Lower leg skin (tissue), 4 donors: Measurements from ENCODE around the gene AP3S1. TPM values are rescaled to one million over a fixed set of nuclear protein-coding genes. Genes with fewer than 3 reads are reported as not detected.
"Not testable (repeated sequence)": the region's sequence is repeated elsewhere in the genome, so short reads cannot be mapped to it uniquely, and the experiment has no call there.

ENCODE experiments used
- DNase-seq, 2 donors: peaks; one replicate each; pipeline ENCODE4 v3.0.0-alpha.2; 2019; ENCODE audit warnings: low spot score in 2 of 2
- H3K4me3 ChIP-seq: fragments of 200-600 bp; sonication (generic); 2 replicates; pipeline ENCODE4 v1.5.1; 2017; ENCODE audit warnings: mild to moderate bottlenecking, low read depth; ENCODE audit not compliant: poor library complexity, severe bottlenecking
- POLR2A ChIP-seq, 2 donors: fragments of 450-650 bp; IDR thresholded peaks; one replicate each; pipeline ENCODE4 v1.6.1; 2016 to 2017; ENCODE audit warnings: antibody characterized with exemption in 2 of 2, mild to moderate bottlenecking in 1 of 2, moderate library complexity in 1 of 2
- WGBS, 2 donors: methylation state at CpG; one replicate each; pipeline ENCODE4 v1.1.5; 2018; 5-methylcytosine and 5-hydroxymethylcytosine counted together
- intact Hi-C: fragments of 100-400 bp; cut with DNase I; formaldehyde crosslinking; loops from one replicate; pipeline ENCODE4 v1.15.0; 2023; ENCODE audit warnings: low total_unique reads
- total RNA-seq, 4 donors: library from RNA; depleted of rRNA; stranded (reverse); fragments of >200 nt; gene quantifications; one replicate each; pipeline ENCODE4 v1.1.0, GENCODE V29; 2016
- TF ChIP-seq, protein P1 (sequence below), 3 donors: fragments of 450-650 bp; IDR thresholded peaks; one replicate each; pipeline ENCODE4 v1.5.1; 2016; ENCODE audit warnings: antibody characterized with exemption in 3 of 3, mild to moderate bottlenecking in 3 of 3, moderate library complexity in 2 of 3

AP3S1 gene
- total RNA-seq, 4 donors from 2014 or later: 53.3 to 198 (median 72.8) TPM

DNA sequence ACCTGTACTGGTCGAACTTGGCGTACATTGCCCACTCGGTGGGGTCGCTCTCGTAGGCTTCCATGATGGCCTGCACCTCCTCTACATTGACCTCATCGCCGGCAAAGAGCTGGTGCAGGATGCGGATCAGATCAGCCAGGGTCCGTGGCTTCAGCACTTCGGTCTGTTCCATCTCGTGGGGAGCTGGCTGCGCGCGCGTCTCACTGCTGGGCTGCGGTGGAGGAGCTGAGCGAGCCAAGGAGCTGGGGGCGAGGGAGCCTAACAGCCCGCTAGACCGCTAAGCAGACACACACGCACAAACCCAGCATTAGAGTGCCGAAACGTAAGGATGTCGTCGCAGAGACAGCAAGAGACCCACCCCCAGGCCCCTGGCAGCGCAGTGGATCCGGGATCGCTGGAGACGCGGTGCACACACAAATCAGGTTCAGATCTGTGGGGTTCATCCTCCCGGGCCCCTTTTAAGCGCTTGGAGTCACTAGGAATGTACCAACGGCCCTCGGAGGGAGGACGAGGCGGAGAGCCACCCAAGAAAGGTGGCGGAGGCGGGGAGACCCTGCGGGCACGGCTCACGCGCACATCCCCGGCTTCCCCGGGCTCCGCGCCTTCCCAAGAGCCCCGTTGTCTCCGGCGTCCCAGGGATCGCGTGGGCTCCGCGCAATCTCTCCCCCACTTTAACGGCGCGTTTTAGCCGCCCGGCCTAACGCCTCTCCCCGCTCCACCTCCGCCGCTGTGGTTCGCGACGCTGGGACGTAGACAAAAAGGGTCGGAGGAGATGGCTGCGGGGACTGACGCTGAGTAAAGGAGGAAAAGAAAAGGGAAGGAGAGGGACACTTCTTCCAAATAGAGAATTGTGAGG is 25.3 kb upstream of the AP3S1 start, which contains the start of gene CDO1:
CDO1 (minus strand) TSS at position 434 of the 856 bp plus-strand sequence; CDS start at position 172, 262 bp downstream.
- DNase-seq: peak; percentile 21 to 86
- intact Hi-C loops: no loop called here
- no peak for TF ChIP-seq POLR2A (IDR thresholded peaks at IDR 0.05)
- peak within 1 kb of the TSS; percentile 18 for H3K4me3 ChIP-seq
- WGBS, 2 donors: 2 to 3% methylated on average over 36 to 64 of the region's 69 CpGs

DNA sequence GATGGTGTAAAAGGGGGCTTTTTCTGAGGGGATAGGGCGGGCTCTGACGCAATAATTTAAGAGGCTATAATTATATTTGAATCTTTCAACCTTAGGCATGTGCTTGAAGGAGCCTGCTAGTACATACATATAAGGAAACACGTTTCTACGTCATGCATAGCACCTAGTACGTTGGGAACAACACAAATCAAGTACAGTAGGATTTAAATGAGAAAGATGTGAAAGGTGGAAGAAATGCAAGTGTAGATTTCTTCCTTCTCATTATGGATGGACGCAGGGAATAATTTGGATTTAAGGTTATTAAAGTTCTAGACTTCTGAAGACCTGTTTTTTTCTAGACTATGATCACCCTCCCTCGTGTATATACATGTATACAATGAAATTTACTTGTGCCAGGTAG is 24.3 kb upstream of the AP3S1 start:
- no peak for TF ChIP-seq POLR2A (IDR thresholded peaks at IDR 0.05)
- TF ChIP-seq, protein P1, sequence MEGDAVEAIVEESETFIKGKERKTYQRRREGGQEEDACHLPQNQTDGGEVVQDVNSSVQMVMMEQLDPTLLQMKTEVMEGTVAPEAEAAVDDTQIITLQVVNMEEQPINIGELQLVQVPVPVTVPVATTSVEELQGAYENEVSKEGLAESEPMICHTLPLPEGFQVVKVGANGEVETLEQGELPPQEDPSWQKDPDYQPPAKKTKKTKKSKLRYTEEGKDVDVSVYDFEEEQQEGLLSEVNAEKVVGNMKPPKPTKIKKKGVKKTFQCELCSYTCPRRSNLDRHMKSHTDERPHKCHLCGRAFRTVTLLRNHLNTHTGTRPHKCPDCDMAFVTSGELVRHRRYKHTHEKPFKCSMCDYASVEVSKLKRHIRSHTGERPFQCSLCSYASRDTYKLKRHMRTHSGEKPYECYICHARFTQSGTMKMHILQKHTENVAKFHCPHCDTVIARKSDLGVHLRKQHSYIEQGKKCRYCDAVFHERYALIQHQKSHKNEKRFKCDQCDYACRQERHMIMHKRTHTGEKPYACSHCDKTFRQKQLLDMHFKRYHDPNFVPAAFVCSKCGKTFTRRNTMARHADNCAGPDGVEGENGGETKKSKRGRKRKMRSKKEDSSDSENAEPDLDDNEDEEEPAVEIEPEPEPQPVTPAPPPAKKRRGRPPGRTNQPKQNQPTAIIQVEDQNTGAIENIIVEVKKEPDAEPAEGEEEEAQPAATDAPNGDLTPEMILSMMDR (IDR thresholded peaks at IDR 0.05): no peak
- no peak for DNase-seq
- intact Hi-C loops: no loop called here
- 84 to 86% methylated on average over 7 of the region's 7 CpGs for WGBS, 2 donors
- no peak overlapping the region for H3K4me3 ChIP-seq

DNA sequence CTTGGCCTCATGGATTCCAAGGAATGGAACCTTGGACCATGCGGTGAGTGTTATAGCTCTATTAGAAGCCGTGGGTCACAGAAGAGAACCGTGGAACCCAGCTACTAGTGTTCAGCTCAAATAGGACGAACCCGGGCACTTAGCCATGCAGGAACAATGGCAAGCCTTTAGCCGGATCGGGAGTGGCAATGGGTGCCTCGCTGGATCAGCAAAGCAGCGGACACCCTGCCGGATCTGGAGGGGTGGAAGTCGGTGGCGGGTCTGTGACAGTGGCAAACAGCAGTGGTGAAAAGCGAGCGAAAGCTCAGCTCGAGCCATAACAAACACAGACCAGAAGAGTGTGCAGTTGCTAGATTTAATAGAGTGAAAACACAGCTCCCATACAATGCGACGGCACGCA is 22.9 kb upstream of the AP3S1 start:
- intact Hi-C loops: no loop called here
- no peak overlapping the region for H3K4me3 ChIP-seq
- 91 to 93% methylated on average over 18 of the region's 18 CpGs for WGBS, 2 donors
- no peak for DNase-seq
- TF ChIP-seq, protein P1 (IDR thresholded peaks at IDR 0.05): no peak
- TF ChIP-seq POLR2A (IDR thresholded peaks at IDR 0.05): no peak

DNA sequence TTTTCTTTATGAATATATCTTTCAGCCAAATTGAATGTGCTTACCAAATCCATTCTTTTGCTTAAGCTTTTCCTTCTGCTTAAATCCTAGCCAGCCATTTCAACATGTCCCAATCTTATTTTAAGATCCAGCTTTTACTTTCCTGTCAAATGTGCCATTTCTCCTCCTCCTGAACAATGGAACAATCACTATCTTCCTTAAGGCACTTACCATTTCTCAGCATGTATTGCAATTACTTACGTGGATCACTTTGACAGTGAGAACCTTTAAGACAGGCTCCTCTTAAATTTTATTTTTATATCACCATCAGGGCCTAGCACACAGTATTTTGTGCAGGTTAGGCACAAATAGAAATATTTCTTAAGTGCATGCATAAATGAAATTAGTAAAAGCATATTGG is 20.9 kb upstream of the AP3S1 start:
- TF ChIP-seq, protein P1 (IDR thresholded peaks at IDR 0.05): no peak
- intact Hi-C loops: no loop called here
- 79 to 83% methylated on average over 1 of the region's 1 CpG for WGBS, 2 donors

DNA sequence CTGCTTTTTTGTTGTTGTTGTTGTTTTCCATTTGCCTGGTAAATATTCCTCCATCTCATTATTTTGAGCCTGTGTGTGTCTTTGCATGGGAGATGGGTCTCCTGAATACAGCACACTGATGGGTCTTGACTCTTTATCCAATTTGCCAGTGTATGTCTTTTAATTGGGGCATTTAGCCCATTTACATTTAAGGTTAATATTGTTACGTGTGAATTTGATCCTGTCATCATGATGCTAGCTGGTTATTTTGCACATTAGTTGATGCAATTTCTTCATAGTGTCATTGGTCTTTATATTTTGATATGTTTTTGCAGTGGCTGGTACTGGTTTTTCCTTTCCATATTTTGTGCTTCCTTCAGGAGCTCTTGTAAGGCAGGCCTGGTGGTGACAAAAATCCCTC is 16.8 kb upstream of the AP3S1 start:
- intact Hi-C loops, DNase-seq, H3K4me3 ChIP-seq: not testable (repeated sequence)
- WGBS, 2 donors: 96 to 100% methylated on average over 1 of the region's 1 CpG

More for the DNA sequence above, 20.9 kb upstream of the AP3S1 start:
- no peak overlapping the region for H3K4me3 ChIP-seq
- no peak for DNase-seq

DNA sequence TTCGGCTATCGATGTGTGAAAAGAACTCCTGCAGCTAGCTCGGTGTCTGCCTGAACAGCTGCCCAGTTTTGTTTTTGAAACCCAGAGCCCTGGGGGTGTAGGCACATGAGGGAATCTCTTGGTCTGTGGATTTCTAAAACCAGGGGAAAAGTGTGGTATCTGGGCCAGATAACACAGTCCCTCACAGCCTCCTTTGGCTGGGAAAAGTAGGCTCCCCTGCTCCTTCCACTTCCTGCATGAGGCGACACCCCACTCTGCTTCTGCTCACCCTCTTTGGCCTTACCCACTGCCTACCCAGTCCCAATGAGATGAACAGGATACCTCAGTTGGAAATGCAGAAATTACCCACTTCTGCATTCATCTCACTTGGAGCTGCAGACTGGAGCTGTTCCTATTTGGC is 15.8 kb upstream of the AP3S1 start:
- WGBS, 2 donors: 96 to 100% methylated on average over 4 of the region's 4 CpGs
- DNase-seq: no peak
- no peak overlapping the region for H3K4me3 ChIP-seq
- TF ChIP-seq, protein P1 (IDR thresholded peaks at IDR 0.05): no peak
- TF ChIP-seq POLR2A (IDR thresholded peaks at IDR 0.05): no peak
- intact Hi-C loops: no loop called here

DNA sequence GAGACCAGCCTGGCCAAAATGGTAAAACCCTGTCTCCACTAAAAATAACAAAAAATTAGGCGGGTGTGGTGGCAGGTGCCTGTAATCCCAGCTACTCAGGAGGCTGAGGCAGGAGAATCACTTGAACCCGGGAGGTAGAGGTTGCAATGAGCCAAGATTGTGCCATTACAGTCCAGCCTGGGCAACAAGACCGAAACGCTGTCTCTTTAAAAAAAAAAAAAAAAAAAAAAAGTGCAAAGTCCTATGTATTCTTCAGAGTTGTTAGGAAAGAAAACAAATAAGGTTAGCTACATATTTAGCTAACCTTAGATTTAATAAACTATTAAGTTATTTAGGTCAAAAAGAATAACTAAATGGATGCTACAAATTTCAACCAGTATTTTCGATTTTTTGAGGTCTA is 11.8 kb upstream of the AP3S1 start:
- DNase-seq: no peak
- WGBS, 2 donors: 85 to 98% methylated on average over 5 of the region's 5 CpGs
- no peak for TF ChIP-seq POLR2A (IDR thresholded peaks at IDR 0.05)
- intact Hi-C loops: no loop called here
- H3K4me3 ChIP-seq: no peak overlapping the region
